NAMALWA (cell line): ENCODE measurements around the gene TAS1R3.

Experiments used
- DNase-seq: peaks from one replicate; pipeline ENCODE4 v3.0.0-alpha.2; 2015; ENCODE audit warnings: low spot score

Gene TAS1R3

DNA sequence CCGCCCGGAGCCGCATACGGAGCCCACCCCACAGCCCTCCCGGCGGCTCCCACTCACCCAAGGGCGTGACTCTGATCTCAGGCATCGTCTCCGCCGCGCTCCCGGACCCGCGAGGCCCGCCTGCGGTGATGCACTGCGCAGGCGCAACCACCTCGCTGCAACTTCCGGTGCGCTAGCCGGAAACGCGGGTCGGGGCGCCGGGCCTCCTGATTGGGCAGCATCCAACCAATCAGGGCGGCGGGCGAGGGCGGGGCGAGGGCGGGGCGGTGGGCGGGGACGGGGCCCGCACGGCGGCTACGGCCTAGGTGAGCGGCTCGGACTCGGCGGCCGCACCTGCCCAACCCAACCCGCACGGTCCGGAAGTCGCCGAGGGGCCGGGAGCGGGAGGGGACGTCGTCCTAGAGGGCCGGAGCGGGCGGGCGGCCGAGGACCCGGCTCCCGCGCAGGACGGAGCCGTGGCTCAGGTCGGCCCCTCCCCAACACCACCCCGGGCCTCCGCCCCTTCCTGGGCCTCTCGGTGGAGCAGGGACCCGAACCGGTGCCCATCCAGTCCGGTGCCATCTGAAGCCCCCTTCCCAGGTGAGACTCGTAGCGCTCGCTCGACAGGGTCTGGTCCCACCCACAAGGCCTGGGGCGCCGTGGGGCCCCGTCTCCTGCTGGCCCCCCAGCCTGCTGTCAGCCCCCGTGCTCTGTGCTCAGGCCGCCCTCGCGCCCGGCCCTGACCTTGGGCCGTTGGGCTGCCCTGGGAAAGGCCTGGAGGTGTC is 6.4 kb upstream of the TAS1R3 start, which contains the start of the genes CPTP and INTS11:
TSS of gene CPTP (plus strand) at position 279 of the 764 bp plus-strand sequence. CDS start 2,109 bp downstream, outside the sequence.
TSS of gene INTS11 (minus strand) at position 137 of the 764 bp plus-strand sequence. CDS start at position 85, 52 bp downstream.
- DNase-seq: peak; percentile 97

DNA sequence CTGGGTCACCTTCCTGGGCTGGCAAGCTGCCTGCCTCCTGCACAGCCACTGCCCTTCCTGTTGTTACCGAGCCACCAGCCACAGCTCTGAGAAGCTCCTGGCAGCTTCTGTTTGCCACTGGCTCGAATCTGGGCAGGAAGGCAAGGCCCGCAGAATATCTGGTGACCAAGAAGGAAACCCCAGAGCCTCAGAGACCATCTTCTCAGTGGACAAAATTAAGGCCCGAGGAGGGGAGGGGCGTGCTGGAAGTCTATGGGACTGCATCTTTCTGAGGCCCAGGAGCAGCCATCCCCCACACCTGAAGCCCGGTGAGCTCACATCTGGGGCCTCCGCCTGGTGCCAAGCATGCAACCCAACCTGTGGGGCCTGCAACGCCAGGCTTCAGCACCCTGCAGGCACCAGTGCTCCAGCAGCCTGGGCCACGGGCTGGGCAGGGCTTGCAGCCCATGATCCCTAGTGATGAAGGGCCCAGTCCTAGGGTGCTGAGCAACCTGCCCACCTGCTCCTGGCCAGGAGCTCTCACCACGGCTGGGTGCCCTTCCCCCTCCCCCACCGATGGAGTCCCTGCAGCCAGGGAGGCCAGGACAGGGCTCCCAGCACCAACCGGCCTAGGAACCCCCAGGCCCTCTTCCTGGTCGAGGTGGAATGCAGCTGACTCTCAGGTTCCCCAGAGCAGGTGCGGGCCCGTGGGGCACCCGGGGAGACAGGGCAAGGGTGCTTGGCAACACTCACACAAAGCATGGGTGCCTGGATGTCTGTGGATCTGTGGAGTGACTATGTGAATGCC is 5.6 kb upstream of the TAS1R3 start:
- peak; percentile 54 for DNase-seq

DNA sequence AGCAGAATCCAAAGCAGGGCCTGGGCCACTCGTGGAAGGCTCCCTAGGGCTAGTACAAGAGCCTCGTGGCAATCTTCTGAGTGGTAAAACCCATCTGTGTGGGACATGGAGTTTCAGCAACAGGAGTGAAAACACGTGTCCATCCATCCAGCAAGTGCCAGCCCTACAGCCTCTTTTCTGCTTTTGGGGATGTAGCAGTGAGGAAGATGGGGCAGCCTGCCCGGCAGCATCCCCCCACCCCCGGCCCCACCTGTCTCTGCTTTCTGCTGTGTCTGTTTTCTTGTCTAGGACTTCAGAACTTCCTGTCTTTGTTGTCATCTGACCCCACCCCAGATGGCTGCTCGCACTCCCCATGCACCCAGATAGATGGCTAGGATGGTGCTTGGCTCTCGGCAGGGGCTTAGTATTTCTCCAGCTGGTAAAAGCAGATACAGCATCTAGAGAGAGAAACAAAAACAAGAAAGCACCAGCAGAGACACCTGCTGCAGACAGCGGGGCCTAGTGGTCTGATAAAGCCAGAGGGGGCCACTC is 4.9 kb upstream of the TAS1R3 start:
- DNase-seq: peak; percentile 66

DNA sequence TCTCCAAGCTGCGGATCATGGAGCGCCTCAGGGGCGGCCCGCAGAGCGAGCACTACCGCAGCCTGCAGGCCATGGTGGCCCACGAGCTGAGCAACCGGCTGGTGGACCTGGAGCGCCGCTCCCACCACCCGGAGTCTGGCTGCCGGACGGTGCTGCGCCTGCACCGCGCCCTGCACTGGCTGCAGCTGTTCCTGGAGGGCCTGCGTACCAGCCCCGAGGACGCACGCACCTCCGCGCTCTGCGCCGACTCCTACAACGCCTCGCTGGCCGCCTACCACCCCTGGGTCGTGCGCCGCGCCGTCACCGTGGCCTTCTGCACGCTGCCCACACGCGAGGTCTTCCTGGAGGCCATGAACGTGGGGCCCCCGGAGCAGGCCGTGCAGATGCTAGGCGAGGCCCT is 3.8 kb upstream of the TAS1R3 start:
- no peak for DNase-seq

DNA sequence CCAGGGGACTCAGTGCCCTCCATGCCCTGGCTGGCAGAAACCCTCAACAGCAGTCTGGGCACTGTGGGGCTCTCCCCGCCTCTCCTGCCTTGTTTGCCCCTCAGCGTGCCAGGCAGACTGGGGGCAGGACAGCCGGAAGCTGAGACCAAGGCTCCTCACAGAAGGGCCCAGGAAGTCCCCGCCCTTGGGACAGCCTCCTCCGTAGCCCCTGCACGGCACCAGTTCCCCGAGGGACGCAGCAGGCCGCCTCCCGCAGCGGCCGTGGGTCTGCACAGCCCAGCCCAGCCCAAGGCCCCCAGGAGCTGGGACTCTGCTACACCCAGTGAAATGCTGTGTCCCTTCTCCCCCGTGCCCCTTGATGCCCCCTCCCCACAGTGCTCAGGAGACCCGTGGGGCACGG is 2.8 kb upstream of the TAS1R3 start:
- DNase-seq: no peak

DNA sequence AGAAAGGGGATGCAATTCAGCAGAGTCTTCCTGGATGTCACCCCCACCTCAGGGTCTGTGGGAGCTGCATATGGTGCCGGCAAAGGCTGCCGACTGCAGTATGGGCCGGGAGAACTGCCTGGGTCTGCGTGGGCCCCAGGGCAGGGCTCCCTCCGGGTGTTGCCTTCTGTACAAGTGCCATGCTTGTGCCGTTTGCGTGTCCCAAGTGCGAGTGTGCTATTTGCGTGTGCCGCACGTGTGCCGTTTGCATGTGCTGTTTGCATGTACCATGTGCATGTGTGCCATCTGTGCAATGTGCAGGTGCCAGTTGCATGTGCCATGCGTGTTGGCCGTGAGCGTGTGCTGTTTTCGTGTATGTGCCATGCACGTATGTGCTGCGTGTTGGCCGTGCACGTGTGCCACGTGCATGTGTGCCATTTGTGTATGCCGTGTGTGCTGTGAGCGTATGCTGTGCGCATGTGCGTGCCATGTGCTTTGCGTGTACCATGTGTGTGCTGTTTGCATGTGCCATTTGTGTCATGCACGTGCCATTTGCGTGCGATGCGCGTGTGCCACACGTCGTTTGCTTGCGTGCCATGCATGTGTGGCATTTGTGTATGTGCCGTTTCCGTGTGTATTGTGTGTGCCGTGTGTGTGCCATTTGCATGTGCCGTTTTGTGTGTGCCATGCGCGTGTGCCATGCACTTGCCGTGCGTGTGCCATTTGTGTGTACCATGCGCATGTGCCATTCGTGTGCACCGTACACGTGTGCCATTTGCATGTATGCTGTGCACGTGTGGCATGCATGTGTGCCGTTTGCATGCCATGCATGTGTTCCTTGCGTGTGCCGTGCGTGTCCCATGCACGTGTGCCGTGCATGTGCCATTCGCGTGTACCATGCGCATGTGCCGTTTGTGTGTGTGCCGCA is 1.5 kb upstream of the TAS1R3 start:
- DNase-seq: no peak

DNA sequence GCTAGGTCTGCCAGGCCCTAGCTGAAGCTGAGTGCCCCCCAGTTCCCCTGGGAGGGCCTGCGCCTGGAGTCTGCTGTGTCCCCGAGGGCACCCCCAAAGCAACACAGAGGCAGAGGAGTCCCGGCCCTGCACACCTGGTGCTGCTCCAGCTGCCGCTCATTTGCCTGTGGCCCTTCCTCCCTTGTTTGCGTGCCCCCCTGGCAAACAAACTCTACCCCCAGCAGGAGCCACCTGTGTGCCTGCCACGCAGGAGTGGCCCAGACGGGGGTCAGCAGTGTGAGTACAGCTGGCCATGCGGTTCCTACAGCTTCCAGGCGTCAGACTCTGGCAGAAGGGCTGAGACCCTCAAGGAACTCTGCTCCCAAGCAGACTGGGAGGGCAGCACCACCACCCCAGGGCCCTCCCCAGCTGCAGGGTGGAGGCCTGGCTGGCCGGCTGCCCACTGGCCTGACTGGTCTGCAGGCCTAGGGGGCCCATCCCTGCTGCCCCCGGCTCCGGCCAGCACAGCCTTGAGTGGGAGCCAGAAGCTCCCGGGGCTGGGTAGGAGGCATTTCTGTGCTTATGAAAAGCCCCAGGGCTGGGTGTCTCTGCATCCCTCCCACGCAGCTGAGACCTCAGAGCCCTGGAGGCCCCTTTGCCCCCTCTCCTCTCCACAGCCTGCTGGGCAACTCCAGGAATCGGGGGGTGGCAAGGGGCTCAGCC is 563 bp upstream of the TAS1R3 start:
- DNase-seq: no peak

DNA sequence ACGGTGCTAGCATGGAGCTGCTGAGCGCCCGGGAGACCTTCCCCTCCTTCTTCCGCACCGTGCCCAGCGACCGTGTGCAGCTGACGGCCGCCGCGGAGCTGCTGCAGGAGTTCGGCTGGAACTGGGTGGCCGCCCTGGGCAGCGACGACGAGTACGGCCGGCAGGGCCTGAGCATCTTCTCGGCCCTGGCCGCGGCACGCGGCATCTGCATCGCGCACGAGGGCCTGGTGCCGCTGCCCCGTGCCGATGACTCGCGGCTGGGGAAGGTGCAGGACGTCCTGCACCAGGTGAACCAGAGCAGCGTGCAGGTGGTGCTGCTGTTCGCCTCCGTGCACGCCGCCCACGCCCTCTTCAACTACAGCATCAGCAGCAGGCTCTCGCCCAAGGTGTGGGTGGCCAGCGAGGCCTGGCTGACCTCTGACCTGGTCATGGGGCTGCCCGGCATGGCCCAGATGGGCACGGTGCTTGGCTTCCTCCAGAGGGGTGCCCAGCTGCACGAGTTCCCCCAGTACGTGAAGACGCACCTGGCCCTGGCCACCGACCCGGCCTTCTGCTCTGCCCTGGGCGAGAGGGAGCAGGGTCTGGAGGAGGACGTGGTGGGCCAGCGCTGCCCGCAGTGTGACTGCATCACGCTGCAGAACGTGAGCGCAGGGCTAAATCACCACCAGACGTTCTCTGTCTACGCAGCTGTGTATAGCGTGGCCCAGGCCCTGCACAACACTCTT is 1.1 kb downstream of the TAS1R3 start:
- no peak for DNase-seq

DNA sequence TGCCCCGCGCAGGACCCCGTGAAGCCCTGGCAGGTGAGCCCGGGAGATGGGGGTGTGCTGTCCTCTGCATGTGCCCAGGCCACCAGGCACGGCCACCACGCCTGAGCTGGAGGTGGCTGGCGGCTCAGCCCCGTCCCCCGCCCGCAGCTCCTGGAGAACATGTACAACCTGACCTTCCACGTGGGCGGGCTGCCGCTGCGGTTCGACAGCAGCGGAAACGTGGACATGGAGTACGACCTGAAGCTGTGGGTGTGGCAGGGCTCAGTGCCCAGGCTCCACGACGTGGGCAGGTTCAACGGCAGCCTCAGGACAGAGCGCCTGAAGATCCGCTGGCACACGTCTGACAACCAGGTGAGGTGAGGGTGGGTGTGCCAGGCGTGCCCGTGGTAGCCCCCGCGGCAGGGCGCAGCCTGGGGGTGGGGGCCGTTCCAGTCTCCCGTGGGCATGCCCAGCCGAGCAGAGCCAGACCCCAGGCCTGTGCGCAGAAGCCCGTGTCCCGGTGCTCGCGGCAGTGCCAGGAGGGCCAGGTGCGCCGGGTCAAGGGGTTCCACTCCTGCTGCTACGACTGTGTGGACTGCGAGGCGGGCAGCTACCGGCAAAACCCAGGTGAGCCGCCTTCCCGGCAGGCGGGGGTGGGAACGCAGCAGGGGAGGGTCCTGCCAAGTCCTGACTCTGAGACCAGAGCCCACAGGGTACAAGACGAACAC is 1.8 kb downstream of the TAS1R3 start:
- no peak for DNase-seq

DNA sequence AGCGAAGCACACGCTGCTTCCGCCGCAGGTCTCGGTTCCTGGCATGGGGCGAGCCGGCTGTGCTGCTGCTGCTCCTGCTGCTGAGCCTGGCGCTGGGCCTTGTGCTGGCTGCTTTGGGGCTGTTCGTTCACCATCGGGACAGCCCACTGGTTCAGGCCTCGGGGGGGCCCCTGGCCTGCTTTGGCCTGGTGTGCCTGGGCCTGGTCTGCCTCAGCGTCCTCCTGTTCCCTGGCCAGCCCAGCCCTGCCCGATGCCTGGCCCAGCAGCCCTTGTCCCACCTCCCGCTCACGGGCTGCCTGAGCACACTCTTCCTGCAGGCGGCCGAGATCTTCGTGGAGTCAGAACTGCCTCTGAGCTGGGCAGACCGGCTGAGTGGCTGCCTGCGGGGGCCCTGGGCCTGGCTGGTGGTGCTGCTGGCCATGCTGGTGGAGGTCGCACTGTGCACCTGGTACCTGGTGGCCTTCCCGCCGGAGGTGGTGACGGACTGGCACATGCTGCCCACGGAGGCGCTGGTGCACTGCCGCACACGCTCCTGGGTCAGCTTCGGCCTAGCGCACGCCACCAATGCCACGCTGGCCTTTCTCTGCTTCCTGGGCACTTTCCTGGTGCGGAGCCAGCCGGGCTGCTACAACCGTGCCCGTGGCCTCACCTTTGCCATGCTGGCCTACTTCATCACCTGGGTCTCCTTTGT is 2.6 kb downstream of the TAS1R3 start:
- DNase-seq: no peak

DNA sequence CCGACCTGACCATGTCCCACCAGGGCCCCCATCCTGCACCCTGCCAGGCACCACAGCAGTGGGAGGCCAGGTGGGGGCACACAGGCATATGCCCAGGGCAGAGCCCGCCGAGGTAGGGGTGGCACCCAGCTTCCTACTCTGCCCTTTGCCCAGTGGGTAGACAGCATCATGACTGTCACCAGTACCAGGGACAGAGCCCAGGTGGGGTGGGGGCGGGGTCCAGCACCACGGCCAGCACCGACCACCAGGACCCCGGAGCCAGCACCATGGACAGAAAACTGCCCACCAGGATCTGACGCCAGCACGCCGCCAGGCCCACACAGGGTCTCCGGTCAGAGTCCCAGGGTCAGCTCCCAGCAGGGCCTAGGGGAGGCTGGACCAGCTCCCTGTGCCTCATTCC is 3.8 kb downstream of the TAS1R3 start:
- DNase-seq: no peak

DNA sequence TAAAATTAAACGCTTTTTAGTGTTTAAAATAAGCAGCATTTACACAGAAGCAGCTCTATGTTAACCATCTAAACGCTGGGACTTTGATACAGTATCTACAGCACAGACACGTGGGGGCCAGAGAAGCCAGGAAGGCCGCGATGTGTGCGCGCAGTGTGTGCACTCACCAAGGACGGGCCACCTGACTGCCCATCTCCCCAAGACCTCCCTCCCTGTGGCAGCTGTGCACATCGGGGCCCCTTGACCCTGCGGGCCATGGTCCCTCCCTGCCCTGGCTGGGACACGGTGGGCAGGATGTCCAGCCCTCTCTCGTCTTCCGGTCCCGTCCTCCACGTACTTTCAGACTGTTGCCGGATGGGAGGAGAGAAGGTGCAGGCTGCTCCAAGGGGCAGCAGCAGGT is 4.2 kb downstream of the TAS1R3 start:
- no peak for DNase-seq

DNA sequence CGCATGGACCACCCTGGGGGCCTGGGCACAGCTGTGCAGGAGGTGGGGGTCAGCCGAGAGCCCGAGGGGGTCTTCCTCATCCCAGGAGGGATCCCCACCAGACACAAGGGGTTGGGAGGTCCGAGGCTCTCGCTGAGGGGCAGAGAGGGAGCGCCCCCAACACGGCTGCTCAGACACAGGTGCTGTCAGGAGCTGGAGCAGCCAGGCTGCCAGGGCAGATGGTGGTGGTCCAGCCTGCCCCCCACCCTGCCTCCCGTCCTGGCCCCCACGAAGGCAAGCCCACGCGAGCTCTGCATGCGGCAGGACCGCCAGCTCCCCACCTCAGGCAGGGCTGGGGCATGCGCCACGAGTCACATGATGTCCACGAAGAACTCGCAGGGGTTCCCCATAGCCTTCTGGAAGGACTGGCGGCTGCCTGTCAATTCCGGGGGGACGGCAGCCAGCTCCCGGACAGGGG is 4.7 kb downstream of the TAS1R3 start:
- DNase-seq: no peak

DNA sequence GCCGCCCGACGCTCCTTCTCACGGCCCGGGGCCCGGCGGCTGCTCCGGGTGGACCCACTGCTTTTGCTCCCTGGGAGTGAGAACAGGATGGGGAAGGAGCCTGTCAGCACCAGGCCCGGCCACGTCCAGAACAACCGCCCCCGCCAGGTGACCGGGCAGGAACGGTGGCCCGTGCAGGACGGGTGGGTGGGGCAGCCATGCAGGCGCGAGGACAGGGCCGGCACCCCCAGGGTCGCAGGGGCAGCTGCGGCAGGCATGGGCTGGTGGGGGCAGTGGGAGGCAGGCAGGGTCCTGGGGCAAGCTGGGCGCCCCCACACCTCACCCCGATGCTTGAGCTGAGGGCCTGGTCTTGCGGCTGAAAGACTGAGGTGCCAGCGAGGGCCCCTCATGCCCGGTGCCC is 5.4 kb downstream of the TAS1R3 start:
- DNase-seq: no peak

DNA sequence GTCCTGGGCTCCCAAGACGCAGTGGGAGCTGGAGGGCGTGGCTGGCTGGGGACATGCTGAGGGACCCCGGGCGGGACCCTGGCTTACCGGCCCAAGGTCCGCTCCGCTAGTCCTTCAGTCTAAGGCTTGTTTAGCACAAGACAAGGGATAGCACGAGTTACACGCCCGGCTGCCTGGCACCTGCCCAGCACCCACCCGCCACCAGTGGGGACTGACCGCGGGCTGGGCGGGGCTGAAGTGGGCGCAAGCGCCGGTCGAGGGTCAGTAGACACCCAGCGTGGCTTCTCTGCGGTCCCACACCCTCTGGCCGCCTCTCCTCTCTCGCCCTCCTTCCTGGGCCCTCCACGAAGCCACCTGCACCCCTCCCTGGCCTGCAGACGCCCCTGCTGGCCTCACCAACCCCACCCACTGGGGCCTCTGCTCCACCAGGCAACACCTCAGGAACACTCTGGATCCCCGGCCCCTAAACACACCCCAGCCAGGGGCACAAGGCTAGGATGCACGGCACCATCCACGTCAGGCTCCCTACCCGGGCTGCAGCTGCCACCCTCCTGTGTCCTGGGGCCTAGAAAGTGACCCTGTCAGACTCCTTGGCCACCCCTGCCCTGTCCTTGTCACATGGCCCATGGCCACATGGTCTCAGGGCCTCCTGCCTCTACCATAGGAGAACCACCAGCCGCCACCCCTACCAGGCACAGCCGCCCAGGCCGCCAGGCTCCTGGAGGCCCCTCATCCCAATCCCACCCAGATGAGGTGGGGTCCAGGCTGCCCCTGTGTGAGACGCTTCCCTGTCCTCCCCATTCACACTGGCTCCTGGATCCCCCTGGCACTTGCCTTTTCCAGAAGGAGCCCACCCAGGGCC is 6.1 kb downstream of the TAS1R3 start:
- DNase-seq: no peak

DNA sequence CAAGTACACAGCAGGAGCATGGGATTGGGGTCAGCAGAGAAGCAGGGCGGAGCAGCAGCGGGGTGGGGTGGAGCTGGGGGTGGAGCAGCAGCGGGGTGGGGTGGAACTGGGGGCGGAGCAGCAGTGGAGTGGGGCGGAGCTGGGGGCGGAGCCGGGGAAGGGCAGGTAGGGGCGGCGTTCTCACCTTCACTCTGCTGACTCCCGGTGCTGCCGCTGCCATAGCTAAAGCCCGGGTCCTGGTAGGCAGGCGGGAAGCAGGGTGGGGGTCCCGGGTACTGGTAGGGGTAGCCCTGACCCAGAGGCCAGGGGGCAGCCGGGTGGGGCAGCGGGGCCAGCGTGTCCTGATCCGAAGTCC is 6.7 kb downstream of the TAS1R3 start:
- DNase-seq: peak; percentile 57

DNA sequence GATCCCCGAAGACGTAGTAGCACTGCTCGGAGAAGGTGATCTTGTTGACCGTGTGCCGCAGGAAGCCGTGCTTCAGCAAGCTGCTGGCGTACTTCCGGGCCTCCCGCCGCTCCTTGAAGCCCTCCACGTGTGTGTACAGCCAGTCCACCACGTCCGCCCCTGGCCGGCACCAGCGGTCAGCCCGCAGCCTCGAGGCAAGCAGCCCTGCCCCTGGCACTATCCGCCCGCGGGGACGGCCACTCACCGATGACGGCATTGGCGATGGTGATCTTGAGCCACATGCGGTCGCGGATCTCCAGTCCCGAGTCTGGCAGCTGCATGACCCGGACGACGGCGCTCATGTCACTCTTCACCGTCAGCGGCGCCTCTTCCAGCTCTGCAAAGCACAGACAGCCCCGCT is 7.2 kb downstream of the TAS1R3 start:
- no peak for DNase-seq

DNA sequence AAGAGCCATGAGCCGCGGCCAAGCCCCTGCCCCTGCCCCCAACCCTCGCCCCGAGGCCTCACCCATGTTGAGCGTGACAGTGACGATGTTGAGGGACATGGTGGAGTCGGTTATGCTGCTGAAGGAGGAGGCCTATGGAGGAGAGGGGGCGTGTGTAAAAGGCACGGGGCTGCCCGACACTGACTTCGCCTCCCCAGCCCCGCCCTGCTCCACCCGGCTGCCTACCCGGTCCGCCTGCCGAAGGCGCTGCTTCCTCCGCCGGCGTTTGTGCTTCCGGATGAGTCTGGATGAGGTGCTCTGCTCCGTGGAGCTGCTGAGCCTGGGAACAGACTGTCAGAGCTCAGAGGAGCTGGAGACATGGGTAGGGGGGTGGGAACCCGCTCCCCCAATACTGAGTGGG is 9.1 kb downstream of the TAS1R3 start:
- DNase-seq: no peak
